HG03575 (cell line): ENCODE data around the gene SPINK13.
"Not testable (repeated sequence)": the region's sequence is repeated elsewhere in the genome, so short reads cannot be mapped to it uniquely, and the experiment has no call there.

Experiments
- ATAC-seq: cut with Tn5 transposase; IDR thresholded peaks from one replicate; pipeline ENCODE4 v1.9.1; 2021; ENCODE audit not compliant: unreplicated experiment, insufficient number of reproducible peaks, low FRiP score; ENCODE audit errors: extremely low read depth

Gene SPINK13

GRCh38 chr5:148309019-148309418 is 40.4 kb downstream of the SPINK13 start:
- no peak for ATAC-seq

- ATAC-seq = no peak
Measured at GRCh38 chr5:148309746-148310145, 41.2 kb downstream of the SPINK13 start.

GRCh38 chr5:148311484-148311883 is 42.9 kb downstream of the SPINK13 start:
- ATAC-seq = no peak

- ATAC-seq = no peak
Measured at GRCh38 chr5:148312153-148312552, 43.6 kb downstream of the SPINK13 start, which contains the start of gene SPINK7. Gene SPINK7, plus strand, starts transcription at chr5:148312423. Its CDS starts 61 bp downstream, at chr5:148312484.

- ATAC-seq = no peak
Measured at GRCh38 chr5:148314187-148314586, 45.6 kb downstream of the SPINK13 start.

- no peak for ATAC-seq
Measured at GRCh38 chr5:148314731-148315130, 46.1 kb downstream of the SPINK13 start.

- ATAC-seq = not testable (repeated sequence)
Measured at GRCh38 chr5:148320011-148320963, 51.7 kb downstream of the SPINK13 start.

GRCh38 chr5:148333262-148333849 is 64.8 kb downstream of the SPINK13 start:
- no peak for ATAC-seq

GRCh38 chr5:148335259-148335658 is 66.7 kb downstream of the SPINK13 start, which contains the start of gene SPINK9:
Gene SPINK9, plus strand, starts transcription at chr5:148335559. Its CDS starts 55 bp downstream, at chr5:148335614.
- ATAC-seq = no peak
